Fibroblast of villous mesenchyme (primary cell): ENCODE measurements around the gene ADARB2. TPM values are rescaled to one million over a fixed set of nuclear protein-coding genes. Genes with fewer than 3 reads are reported as not detected.

ENCODE experiments used
- DNase-seq: peaks from one replicate; pipeline ENCODE4 v3.0.0-alpha.2; 2010; ENCODE audit warnings: low read depth
- H3K4me3 ChIP-seq: 2 replicates; pipeline ENCODE4 v1.5.1; 2011; ENCODE audit warnings: low read depth, mild to moderate bottlenecking, low read length
- total RNA-seq: library from RNA; depleted of rRNA; stranded (reverse); fragments of >200 nt; gene quantifications from 2 replicates; pipeline ENCODE4 v1.2.3, GENCODE V29; 2012
- TF ChIP-seq, protein P1 (sequence below): IDR thresholded peaks from 2 replicates; pipeline ENCODE4 v1.5.1; 2012; ENCODE audit warnings: low read depth, mild to moderate bottlenecking, low read length; ENCODE audit not compliant: insufficient read depth

Gene ADARB2
- total RNA-seq, 1 donor, result not detected

- no peak for DNase-seq
- TF ChIP-seq, protein P1, sequence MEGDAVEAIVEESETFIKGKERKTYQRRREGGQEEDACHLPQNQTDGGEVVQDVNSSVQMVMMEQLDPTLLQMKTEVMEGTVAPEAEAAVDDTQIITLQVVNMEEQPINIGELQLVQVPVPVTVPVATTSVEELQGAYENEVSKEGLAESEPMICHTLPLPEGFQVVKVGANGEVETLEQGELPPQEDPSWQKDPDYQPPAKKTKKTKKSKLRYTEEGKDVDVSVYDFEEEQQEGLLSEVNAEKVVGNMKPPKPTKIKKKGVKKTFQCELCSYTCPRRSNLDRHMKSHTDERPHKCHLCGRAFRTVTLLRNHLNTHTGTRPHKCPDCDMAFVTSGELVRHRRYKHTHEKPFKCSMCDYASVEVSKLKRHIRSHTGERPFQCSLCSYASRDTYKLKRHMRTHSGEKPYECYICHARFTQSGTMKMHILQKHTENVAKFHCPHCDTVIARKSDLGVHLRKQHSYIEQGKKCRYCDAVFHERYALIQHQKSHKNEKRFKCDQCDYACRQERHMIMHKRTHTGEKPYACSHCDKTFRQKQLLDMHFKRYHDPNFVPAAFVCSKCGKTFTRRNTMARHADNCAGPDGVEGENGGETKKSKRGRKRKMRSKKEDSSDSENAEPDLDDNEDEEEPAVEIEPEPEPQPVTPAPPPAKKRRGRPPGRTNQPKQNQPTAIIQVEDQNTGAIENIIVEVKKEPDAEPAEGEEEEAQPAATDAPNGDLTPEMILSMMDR, result no peak
- no peak overlapping the region for H3K4me3 ChIP-seq
Measured at GRCh38 chr10:1267148-1267547, 470.2 kb downstream of the ADARB2 start.

- DNase-seq, result no peak
- no peak overlapping the region for H3K4me3 ChIP-seq
- TF ChIP-seq, protein P1, result no peak
Measured at GRCh38 chr10:1266033-1266802, 471.1 kb downstream of the ADARB2 start.

DNA sequence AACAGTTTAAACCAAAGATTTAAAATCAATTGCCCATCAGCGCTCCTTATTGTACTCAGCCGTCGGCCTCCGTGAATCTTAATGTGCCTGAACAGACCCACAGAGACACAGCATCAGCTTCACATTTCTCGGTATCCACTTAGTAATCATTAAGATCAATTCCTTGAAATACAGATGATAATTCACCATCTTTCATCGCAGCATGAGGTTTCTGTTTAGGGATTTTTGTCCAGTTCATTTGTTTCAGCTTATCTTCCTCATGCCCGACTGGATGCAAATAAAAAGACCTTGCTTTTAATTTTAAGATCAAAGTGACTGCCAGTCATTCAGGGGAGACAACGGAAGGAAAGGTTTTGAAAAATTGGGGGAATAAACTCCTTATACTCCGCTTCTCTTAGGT lies 473.3 kb downstream of the ADARB2 start:
- no peak for DNase-seq
- H3K4me3 ChIP-seq, result no peak overlapping the region
- TF ChIP-seq, protein P1, result no peak

- DNase-seq, result no peak
- no peak overlapping the region for H3K4me3 ChIP-seq
- TF ChIP-seq, protein P1, result no peak
Measured at GRCh38 chr10:1257274-1257673, 480.1 kb downstream of the ADARB2 start.

GRCh38 chr10:1256432-1256725 lies 480.9 kb downstream of the ADARB2 start:
- no peak overlapping the region for H3K4me3 ChIP-seq
- no peak for DNase-seq
- TF ChIP-seq, protein P1, result no peak

GRCh38 chr10:1255600-1256431 lies 481.5 kb downstream of the ADARB2 start:
- DNase-seq, result no peak
- TF ChIP-seq, protein P1, result no peak
- H3K4me3 ChIP-seq, result no peak overlapping the region
